ENCODE data around the gene KCND2. TPM values are rescaled to one million over a fixed set of nuclear protein-coding genes. Genes with fewer than 3 reads are reported as not detected.

KCND2 gene
- total and polyA plus RNA-seq, 2 of the 8 experiments (the other 6 are each of a cell fraction or from before 2014, with no cell fraction given) = 4.6 to 7.7 TPM

DNA sequence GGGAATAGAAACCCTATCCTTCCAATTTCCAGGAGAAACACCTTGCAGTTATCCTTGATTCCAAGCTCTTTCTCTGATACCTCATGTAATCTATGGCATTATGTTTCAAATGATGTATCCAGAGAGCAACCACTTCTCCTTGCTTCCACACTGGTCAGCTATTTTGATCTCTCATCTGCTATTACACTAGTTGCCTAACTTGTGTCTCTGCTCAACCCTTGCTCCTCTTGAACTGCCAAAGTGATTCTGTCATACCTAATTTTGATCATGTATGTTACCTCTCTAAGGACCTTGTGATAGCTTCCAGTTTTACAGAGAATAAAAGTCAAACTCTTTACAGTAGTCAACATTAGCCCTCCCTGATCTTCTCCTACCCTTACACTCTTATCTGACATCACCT lies 90.4 kb downstream of the KCND2 start (continued):
- TF ChIP-seq ZNF274 (IDR thresholded peaks at IDR 0.05; ENCODE audit: borderline replicate concordance, extremely low read depth, low read length) = no peak
- no peak for TF ChIP-seq RAD21 (IDR thresholded peaks at IDR 0.05 in 1 of 2, conservative IDR thresholded peaks at IDR 0.05 in 1 of 2; ENCODE audit: low read depth in 2 of 2, low read length in 2 of 2)
- TF ChIP-seq FOSL1 (IDR thresholded peaks at IDR 0.05; ENCODE audit: insufficient read depth, low read depth, low read length) = no peak
